Measurements from ENCODE around the gene WWOX.
A peak's percentile ranks its signal among the peaks of the same experiment; 100 is the strongest.

Gene WWOX

DNA sequence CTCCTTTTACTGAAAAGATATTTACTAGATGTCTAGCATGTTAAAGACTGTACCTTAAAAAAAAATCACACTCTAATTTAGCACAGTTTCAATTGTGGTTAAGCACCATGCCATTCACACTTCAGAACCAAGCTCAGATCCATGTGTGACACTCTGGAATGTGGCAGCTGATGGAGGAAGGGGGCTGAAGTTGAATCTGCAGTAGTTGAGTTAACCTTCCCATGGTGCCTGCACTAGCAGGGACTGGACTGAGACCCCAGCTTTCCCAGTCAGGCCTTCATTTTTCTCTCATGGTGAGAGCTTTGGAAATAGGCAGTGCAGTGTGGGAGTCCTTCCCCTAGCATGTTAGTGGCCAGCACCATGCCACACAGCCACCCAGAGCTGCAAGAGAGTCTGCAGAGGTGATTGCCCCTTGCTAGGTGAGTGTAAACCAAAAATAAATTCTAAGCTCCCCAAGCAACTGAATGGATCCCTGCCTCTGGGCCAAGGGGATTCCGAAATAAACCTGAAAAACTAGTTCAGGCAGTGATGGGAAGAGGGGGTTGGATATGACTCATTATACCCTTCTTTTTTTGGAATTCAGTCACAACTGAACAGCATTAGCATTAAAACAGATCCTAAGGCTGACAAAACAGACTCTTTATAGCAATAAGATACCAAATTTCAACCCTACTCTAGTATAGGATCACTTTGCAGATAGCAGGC lies 208.5 kb downstream of the WWOX start:
- no peak for DNase-seq

DNA sequence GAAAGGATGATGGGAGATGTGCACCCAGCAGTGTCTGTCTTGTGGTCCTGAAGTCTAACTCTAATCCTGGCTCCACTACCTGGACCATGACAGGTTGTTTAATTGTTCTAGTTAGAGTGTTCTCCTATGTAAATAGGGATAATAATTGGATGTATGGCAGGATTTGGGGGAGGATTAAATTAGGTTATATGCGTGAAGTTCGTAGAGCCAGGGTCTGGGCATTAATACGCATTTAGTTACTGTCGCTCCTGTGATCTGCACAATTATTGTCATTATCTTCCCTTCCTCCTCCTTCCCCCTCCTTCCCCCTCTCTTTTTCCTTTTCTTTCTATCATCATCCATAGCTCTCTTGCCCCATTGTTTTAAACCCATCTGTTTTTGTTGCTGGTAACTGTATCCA lies 210.3 kb downstream of the WWOX start:
- no peak for DNase-seq

DNA sequence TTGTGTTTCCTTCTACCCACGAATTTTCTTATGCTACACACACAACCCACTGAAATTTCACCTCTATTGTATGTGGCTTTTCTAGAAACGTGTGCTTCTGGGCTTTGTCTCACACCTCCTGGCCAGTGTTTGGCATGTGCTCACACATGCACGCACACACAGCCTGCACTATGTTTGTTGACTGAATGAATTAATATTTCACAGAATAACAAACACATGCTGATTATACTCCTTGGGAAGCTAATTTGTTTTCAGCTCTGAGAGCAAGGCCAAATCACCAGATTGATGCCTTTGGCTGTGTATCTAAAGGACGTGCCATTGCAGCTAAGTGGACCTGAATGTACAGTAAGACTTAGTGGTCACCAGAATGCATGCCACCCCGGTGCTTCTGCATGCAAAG lies 210.7 kb downstream of the WWOX start:
- no peak for DNase-seq

DNA sequence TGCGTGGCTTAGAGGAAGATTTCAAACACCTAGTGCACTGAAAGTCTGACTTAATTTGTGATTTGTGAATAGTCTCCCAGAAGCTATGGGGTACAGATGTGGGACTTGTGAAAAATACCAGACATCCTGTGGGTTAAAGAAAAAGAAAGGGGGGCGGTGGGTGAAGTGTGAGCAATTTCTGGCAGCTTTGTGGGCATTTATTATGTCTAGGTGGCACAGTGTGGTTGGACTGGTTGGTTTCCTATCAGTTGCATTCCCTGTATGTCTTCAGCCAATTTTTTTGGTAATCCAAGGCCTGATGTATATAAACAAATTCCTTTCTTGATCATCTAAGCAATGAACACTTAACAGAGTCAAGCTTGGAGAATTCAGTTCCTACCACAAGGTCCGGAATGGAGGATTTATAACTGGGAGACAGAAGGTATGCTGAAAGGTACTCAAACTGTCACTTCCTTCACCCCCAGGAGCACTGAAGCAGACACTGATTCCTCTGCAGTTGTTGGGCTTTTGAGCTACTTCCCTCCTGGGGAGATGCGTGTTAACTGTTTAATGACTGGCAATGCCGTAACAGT lies 211.6 kb downstream of the WWOX start:
- peak; percentile 52 for DNase-seq

DNA sequence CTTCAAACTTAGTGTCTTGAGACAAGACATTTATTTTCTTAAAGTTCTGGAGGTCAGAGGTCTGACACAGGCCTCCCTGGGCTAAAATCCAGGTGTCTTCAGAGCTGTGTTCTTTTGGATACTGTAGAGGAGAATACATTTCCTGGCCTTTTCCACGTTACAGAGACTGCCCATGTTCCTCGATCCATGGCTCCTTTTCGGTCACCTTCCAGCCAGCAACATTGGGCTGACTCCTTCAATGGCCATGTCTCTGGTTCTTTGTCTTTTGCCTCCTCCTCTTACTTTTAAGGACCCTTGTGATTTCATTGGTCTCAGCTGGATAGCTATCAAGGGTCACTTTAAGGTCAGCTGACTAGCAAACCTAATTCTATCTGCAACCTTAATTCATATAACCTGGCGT lies 212.4 kb downstream of the WWOX start:
- DNase-seq, result no peak

DNA sequence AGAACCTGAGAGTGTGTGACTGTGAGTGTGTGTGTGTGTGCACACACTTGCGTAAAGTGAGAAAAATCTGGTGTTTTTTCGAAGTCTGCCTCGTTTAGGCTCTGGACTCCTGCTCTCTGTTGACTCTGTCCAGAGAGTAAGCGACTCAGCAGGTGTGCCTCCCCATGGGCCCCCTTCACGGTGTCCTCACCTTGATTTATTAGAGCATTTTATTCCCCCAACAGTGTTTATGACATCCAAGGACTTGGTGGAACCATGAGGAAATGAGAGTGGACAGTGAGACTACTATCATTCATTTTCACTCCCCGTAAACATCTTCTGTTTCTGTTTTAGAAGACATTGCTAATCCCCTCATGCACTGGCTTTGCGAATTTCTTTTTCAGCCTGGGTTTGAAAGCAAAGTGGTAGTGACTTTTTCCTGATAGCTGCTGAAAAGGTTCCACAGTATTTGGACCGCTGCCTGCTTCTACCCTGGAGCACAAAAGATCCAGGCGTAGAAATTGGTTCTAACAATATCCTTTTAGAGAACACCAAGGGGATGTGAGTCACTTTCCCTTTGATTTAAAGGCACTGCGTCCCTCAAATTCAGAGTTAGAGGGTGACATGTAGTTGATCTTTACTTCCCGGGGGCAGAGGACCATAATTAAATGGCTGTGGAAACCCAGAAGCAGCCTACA lies 218.2 kb downstream of the WWOX start:
- no peak for DNase-seq

DNA sequence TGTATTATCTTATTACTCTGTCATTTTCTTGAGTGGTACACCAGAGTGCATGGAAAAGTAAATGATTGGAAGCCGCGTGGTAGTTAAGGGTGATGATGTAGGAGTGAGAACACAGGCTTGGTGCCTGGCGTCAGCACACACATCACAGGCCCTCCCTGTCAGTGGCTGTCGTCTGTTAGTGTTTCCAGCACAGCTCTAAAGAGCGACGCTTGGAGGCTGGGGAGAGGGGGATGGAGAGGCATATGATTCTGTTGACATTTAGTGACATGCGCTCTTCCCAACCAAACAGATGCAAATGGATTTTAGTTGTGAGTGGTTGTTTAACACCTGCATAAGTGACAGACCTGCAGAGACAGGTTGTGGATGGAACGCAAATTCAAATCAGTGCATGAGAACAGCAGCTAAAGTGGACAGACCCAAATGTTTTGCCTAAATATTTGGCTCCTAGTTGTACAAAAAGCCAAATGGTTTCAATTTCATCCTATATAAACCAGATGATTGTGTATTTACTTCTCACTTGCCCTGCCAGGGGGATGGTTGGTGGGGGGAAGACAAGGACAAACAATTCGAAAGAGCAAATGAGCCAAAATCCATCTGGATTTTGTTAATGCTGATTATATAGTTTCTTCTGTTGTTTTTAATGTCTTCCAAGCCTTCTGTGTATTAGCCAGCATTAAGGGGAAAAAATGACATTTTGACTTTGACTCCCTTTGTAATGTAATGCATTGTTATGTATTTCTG lies 222.3 kb downstream of the WWOX start:
- DNase-seq, result no peak

DNA sequence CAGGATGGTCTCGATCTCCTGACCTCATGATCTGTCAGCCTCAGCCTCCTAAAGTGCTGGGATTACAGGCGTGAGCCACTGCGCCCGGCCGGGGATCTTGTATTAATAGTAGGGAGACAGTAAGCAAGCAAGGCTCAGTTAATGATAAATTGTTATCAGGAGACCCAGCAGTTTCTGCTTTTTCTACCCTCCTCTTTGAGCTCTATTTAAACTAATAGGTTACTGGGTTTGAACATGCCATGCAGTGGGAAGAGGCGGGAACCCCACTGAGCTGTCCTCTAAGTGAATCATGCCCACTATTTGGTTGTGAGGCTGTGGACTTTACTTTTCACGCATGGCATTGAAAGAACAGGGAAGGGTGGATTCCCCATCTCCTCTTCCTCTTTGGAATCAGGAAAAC lies 223.9 kb downstream of the WWOX start:
- DNase-seq, result no peak

DNA sequence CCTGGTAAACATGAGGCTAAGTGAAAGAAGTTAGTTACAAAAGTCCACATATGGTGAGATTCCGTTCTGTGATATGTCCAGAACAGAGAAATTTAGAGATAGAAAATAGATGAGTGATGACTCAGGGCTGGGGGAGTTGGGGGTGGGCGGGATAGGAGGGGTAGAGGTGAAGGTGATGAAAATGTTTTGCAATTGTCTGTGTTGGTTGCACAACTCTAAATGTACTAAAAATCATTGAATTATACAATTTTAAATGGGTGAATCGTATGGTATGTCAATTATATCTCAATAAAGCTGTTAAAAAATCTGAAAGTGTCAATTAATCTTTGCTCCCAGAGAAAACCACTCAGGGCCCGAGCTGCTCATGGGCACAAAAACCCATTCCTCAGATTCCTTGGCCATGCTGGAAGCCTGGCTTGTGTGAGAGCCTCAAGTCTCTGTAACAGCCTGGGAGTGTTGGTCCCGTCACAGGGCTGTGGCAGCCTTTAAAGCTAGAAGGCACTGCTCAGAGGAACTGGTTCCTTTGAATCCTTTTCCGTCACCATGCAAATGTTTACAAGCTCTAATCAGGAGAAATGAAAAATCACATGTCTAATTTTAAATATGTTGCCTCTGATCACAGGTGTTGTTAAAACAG lies 225.3 kb downstream of the WWOX start:
- no peak for DNase-seq

DNA sequence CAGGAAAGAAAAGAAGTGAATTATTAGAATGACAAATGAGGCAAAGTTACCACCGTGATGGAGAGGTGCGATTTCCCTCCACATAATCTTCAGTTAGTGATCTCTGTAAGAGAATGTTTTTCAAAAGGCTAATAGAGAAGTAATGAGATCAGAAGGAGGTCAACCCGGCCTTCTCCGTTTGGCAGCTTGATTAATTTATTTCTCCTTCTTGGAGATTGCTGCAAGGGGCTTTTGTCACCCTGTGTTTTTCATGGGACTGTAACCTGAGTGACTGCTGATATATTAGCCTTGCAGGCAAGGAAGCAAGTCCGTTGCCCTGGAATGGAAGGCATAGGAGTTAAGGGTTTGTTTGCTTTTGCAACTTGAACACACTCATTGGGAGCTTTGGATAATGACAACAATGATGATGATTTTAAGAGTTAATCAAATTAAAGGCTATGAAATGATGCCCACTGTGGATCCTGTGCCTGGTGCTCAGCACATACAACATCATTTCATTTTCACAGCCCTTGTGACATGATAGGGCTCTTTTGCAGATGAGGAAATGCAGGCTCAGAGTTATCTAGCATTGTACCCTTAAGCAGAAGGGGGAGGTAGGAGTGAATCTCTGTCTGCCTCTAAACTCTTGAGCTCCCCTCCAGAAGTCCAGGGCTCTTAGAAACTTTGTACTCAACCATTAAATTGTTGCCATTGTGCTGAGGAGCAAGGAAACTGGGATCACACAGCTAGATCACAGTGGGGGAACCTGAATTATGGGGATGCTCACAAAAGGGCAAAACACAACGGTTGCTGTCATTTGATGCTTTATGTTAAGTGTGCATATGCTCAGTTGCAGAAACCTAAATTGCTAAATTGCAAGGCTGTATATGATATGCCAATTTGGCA lies 226.3 kb downstream of the WWOX start:
- no peak for DNase-seq

DNA sequence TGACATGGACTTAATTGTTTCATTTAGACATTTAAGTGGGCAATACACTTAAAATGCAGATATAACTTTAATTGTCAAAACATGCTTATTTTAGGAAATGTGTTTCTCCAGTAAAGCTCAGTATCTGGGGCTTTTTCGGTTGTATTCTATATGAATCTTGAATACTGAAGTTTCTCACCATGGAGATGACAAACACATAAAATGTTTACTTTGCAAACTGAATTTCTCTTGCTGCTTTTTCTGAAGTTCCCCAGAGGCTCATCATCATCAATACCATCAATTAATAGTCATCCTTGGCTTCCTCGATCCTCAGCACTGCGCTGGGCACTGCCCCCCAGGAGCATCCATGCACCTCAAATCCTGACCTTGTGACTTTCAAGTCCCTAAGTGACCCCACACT lies 227.3 kb downstream of the WWOX start:
- DNase-seq, result no peak

DNA sequence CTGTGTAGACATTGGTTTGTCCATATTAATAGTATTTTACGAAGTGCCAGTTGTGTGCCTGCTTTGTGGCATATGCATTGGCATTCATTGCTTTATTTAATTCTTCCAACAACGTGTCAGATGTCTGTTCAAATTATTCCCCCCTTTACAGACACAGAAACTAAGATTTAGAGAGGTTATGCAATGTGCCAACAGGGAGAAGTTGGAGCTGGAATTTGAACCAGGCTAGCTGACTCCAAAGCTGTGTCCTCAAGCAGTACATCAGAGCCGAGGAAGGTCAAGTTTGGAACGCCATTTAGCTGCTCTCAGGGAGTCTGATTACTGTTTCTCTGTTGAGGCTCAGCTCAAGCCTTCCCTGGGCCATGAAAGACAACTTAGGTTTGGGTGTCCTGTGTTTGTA lies 232.3 kb downstream of the WWOX start:
- no peak for DNase-seq

DNA sequence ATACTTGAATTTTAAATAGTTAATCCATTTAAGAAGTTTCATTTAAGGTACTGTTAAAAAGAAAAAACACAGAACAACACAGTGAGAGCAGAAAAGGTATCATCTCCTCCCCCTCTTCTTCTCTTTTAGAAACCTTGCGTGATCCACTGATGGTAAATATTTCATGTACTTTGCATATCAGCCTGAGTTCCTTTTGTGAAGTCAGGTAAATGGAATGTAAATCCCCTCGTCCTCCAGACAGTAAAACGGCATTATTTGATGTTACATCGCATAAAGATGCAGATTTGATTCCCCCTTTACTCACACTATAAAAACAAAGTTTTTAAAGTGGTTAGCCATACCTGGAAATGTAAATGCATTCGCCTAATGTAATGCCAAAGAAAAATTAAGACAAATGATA lies 234.4 kb downstream of the WWOX start:
- no peak for DNase-seq

DNA sequence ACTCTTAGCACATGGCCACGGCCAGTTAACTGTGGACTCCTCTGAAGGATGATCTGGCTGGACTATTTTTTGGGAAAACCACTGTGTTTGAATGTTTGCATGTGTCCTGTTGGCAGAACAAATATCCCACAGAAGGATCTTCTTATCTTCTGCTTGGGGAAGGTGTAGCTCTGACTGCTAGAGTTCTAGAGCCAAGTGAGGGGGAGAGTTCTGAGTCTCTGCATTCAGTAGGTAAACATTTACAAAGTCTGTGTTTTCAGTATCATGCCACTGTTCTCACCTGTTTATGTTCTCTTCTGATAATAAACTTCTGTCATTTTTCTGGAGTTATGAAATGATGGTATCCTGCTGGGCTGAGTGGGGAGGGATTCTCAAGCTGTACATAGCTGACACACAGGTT lies 241.1 kb downstream of the WWOX start:
- no peak for DNase-seq

DNA sequence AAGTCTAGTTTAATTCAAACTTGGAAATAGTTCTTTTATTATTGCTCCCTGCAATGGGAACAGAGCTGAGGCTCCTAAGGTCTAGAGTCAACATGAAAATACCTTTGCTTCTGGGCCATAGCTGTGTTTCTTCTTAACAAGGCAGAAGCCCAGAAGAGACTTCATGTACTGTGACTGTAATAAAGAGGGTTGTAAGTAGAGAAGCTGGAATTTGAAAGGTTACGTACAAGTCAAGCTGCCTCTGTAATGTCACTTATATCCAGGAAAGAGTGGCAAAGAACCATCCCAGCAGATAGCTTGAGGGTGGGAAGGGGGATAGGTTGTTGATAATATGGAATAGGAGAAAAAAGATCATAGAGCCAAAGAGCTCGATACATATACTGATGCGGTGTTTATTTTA lies 248.6 kb downstream of the WWOX start:
- DNase-seq, result no peak

DNA sequence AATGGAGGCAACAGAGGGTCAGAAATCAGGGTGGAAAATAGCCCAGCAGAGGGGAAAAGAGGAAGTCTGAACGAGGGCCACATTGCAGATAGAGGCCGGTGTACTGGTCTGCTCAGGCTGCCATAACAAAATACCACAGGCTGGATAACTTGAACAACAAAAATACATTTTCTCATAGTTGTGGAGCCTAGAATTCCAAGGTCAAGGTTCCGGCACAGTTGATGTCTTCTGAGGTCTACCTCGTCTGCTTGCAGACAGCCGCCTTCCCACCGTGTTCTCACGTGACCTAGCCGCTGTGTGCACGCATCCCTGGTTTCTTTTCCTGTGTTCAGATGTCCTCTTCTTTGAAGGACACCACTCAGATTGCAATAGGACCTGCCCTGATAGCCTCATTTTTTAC lies 249.4 kb downstream of the WWOX start:
- no peak for DNase-seq

DNA sequence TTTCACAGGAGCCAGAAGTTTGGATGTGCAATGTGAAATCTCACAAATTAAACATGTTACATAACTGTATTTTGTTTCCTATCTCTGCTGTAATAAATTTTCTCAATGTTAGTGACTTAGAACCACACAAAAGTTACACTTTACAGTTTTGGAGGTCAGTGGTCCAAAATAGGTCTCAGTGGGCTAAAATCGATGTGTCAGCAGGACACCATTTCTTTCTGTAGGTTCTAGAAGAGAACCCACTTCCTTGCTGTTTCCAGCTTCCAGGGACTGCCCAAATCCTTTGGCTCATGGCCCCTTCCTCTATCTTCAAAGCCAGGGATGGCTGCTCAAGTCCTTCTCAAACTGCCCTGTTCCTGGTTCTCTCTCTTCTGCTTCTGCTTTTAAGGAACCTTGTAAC lies 252.7 kb downstream of the WWOX start:
- no peak for DNase-seq

DNA sequence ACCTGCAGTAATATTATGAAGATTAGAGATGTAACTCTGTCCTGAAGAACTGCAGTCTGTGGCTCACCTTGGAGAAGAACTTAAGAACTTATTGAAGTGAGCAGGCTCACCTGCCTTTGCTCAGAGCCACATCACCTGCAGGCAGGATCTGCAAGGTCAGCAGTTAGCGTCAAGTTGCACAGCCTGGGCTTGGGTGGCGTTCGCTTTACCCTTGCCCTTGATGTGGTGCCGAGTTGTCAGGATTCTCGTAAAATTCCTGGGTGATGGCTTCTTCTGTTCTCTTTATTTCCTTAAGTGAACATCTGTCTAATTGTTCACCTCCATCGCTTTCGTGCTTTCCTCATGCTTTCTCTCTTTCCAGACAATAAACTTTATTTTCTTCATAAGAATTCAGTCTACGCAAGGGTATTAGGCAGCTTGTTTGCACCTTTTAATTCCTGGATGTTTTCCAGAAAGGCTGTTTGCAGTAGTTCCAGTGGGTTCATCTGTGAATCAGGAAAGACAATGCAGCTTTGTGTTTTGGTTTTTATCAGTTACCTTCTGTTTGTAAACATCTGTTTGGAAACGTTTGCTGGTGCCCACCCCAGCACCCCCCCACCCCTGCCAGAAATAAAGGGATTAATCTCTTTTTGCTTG lies 254.3 kb downstream of the WWOX start:
- DNase-seq, result no peak

DNA sequence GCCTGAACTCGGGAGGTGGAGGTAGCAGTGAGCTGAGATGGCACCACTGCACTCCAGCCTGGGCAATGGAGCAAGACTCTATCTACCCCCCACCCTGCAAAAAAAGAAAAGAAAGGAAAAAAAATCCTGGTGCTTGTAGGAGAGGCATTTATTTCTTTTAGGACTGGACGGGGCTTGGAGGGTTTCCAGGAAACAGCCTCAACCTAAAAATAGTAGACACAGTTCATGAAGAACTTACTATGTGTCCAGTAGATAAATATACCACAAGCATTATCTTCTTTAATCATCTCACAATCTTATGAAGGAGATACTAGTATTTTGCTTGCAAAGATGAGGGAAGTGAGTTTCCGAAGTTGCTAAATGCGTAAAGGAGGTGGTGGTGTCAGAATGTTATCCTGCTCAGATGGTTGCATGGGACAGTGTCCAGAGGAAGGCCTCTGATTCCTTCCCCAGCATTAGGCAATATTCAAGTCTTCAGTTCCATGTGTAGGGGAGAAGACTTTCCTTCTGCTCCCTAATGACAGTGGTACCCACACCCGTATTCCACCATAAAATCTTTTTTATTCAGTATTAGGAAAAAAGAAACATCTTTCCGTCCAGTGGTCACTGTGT lies 263.2 kb downstream of the WWOX start:
- DNase-seq, result no peak

DNA sequence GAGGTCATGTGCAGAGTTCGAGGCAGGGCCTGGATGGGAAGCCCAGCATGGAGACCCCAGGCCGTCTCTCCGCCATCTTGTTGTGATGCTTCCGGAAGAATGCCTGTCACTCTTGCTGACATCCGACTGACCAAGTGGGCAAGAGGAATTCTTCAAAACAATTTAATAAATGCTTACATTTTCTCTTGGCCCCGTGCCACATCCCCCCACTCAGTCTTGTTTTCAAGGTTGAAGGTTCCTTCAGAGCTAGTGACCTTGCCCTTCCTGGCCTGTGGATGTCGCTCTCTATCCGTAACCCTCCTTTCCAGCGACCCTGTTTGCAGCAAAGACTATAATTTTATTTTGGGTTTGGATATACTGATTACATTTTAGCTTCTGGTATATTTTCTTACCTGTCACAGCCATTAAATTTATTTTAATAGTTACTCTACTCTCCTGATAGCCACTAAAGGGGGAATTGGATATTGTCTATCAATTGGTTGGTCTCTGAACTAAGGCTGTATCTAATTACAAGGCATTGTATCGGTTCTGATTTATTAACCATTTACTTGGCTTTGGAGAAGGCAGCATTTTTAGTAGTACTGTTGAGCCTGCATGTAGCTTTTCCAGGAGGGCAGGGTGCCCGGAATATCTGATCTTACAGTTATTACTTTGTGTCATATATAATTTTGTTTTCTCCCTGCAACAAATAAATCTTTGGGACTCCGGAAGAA lies 264.5 kb downstream of the WWOX start:
- no peak for DNase-seq

DNA sequence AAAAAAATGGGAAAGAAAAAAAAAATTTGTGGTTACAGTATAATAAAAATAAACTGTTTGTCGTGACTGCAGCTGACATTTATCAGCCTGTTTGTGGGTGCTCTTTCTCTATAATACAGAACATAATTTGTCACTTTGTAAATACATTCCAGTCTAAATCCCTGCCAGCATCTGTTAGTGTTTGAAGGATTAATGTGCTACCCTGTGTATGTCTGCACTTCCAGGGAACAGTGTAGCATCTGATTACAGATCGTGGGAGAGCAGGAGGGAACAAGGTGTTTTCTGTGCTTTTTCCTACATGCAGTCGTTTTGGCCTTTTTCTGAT lies 265.1 kb downstream of the WWOX start:
- DNase-seq, result no peak

Measured in activated CD4-positive, alpha-beta T cell treated with anti-CD3 and anti-CD28 coated beads, Interleukin-2, Interleukin-6, amounts not matched to agents 100 ng/mL and 50 ng/mL, durations not matched to agents 16 hours and 8 hours (primary cell).